H1 (cell line): ENCODE data around the gene SPSB1. TPM values are rescaled to one million over a fixed set of nuclear protein-coding genes. Genes with fewer than 3 reads are reported as not detected.

Source experiments
- CTCF ChIA-PET: fragments of 300-600 bp; sonication (Branson Sonifier 250); formaldehyde crosslinking; loops from one replicate; lab custom pipeline; 2021; ENCODE audit not compliant: partially characterized antibody; lab: Charles Lee
- POLR2A ChIA-PET: fragments of 300-600 bp; sonication (Branson Sonifier 250); formaldehyde crosslinking; loops from one replicate; lab custom pipeline; 2021; ENCODE audit warnings: inconsistent platforms; ENCODE audit not compliant: partially characterized antibody; lab: Charles Lee
- DNase-seq, 2 experiments: peaks; one replicate each; pipeline versions ENCODE4 v3.0.0 to v3.0.0-alpha.2; 2010 to 2022; ENCODE audit warnings: low spot score in 2 of 2, low read depth in 1 of 2, mixed read lengths in 1 of 2
- FAIRE-seq: peaks from 2 replicates; lab custom pipeline; 2011; peaks lifted over from hg19 to GRCh38; lab: Jason Lieb, UNC
- H2AFZ ChIP-seq: 2 replicates; pipeline ENCODE4 v1.8.1; 2012; ENCODE audit warnings: low read length, inconsistent platforms
- H2AK5ac ChIP-seq: 2 replicates; pipeline ENCODE4 v1.6.1; 2013; ENCODE audit warnings: low read depth, low read length
- H2BK120ac ChIP-seq: replicated peaks from 2 replicates; pipeline ENCODE3; 2013; ENCODE audit warnings: low read depth, low read length, inconsistent platforms
- H2BK12ac ChIP-seq: 2 replicates; pipeline ENCODE4 v1.6.1; 2013; ENCODE audit warnings: low read depth, low read length
- H2BK15ac ChIP-seq: 2 replicates; pipeline ENCODE4 v1.6.1; 2013; ENCODE audit warnings: low read length
- H2BK20ac ChIP-seq: 2 replicates; pipeline ENCODE4 v1.6.1; 2013; ENCODE audit warnings: low read length
- H2BK5ac ChIP-seq: 2 replicates; pipeline ENCODE4 v1.6.1; 2013; ENCODE audit warnings: low read depth, low read length
- H3K14ac ChIP-seq: 2 replicates; pipeline ENCODE4 v1.6.1; 2013; ENCODE audit warnings: inconsistent platforms; ENCODE audit not compliant: insufficient read length
- H3K18ac ChIP-seq: 2 replicates; pipeline ENCODE4 v1.6.1; 2013; ENCODE audit warnings: low read length; ENCODE audit errors: extremely low read depth
- H3K23ac ChIP-seq: 2 replicates; pipeline ENCODE4 v1.6.1; 2013; ENCODE audit warnings: inconsistent platforms; ENCODE audit not compliant: insufficient read length
- H3K23me2 ChIP-seq: 2 replicates; pipeline ENCODE4 v1.6.1; 2013; ENCODE audit warnings: low read depth, low read length
- H3K27ac ChIP-seq: 2 replicates; pipeline ENCODE4 v1.6.1; 2011; ENCODE audit warnings: low read depth, low read length, inconsistent platforms
- H3K27me3 ChIP-seq, 4 experiments: replicated peaks in 1 of 4; 1 replicate in 1 of 4; 2 replicates in 3 of 4; pipeline versions ENCODE4 v1.6.1 to v1.8.1; 2011 to 2013; ENCODE audit warnings: low read length in 3 of 4, mild to moderate bottlenecking in 3 of 4, inconsistent platforms in 2 of 4, mixed read lengths in 2 of 4, moderate library complexity in 1 of 4; ENCODE audit not compliant: control insufficient read depth in 3 of 4, insufficient read depth in 3 of 4; ENCODE audit errors: extremely low read depth in 1 of 4
- H3K36me3 ChIP-seq, 4 experiments: 2 replicates each; pipeline versions ENCODE4 v1.6.1 to v1.8.1; 2011 to 2013; ENCODE audit warnings: mild to moderate bottlenecking in 4 of 4, low read length in 3 of 4, moderate library complexity in 2 of 4, control low read depth in 1 of 4, inconsistent platforms in 1 of 4; ENCODE audit not compliant: insufficient read depth in 4 of 4, control insufficient read depth in 2 of 4
- H3K4ac ChIP-seq: replicated peaks from 2 replicates; pipeline ENCODE3; 2013; ENCODE audit warnings: low read length, low read depth, mixed read lengths, inconsistent platforms; ENCODE audit not compliant: insufficient read length
- H3K4me1 ChIP-seq, 4 experiments: replicated peaks in 1 of 4; 1 replicate in 1 of 4; 2 replicates in 3 of 4; pipeline versions ENCODE4 v1.6.1 to v1.8.1; 2011 to 2013; ENCODE audit warnings: low read length in 3 of 4, inconsistent platforms in 2 of 4, mixed read lengths in 1 of 4; ENCODE audit not compliant: insufficient read depth in 4 of 4, control insufficient read depth in 3 of 4
- H3K4me2 ChIP-seq, 2 experiments: 2 replicates each; pipeline versions ENCODE4 v1.6.1 to v1.8.1; 2011 to 2013; ENCODE audit warnings: low read depth in 2 of 2, low read length in 2 of 2, control low read depth in 1 of 2, inconsistent platforms in 1 of 2, mild to moderate bottlenecking in 1 of 2; ENCODE audit not compliant: insufficient read depth in 1 of 2
- H3K4me3 ChIP-seq, 4 experiments: fragments of 200-600, 300-600 bp in 1 of 4; sonication (generic), shearing (Covaris generic), sonication (Bioruptor Twin) in 1 of 4; 2 replicates each; pipeline versions ENCODE4 v1.5.1 to v1.8.1; 2011 to 2016; ENCODE audit warnings: low read length in 4 of 4, low read depth in 3 of 4, control low read depth in 2 of 4, inconsistent platforms in 2 of 4, mild to moderate bottlenecking in 2 of 4, mixed read lengths in 1 of 4, moderate library complexity in 1 of 4; ENCODE audit not compliant: insufficient read depth in 2 of 4; ENCODE audit errors: extremely low read depth in 1 of 4
- H3K56ac ChIP-seq: replicated peaks from 2 replicates; pipeline ENCODE3; 2013; ENCODE audit warnings: low read depth, mild to moderate bottlenecking, mixed read lengths, low read length, inconsistent platforms; ENCODE audit not compliant: insufficient read length
- H3K79me1 ChIP-seq: 2 replicates; pipeline ENCODE4 v1.6.1; 2013; ENCODE audit warnings: low read depth, low read length, control low read depth
- H3K79me2 ChIP-seq, 2 experiments: 2 replicates each; pipeline versions ENCODE4 v1.6.1 to v1.8.1; 2012 to 2013; ENCODE audit warnings: low read length in 2 of 2, mild to moderate bottlenecking in 2 of 2, inconsistent platforms in 1 of 2; ENCODE audit not compliant: insufficient read depth in 2 of 2, control insufficient read depth in 1 of 2
- H3K9ac ChIP-seq, 4 experiments: replicated peaks in 1 of 4; 1 replicate in 1 of 4; 2 replicates in 3 of 4; pipeline versions ENCODE4 v1.6.1 to v1.8.1; 2011 to 2013; ENCODE audit warnings: low read depth in 3 of 4, low read length in 3 of 4, control low read depth in 2 of 4, mild to moderate bottlenecking in 2 of 4, moderate library complexity in 2 of 4, inconsistent platforms in 1 of 4; ENCODE audit errors: extremely low read depth in 1 of 4
- H3K9me3 ChIP-seq, 2 experiments: 2 replicates each; pipeline versions ENCODE4 v1.6.1 to v1.8.1; 2012 to 2013; ENCODE audit warnings: mild to moderate bottlenecking in 2 of 2, moderate library complexity in 2 of 2, control low read depth in 1 of 2, inconsistent platforms in 1 of 2, low read depth in 1 of 2, low read length in 1 of 2, mixed read lengths in 1 of 2; ENCODE audit not compliant: insufficient read depth in 2 of 2
- H4K20me1 ChIP-seq, 2 experiments: replicated peaks in 1 of 2; 2 replicates each; pipeline versions ENCODE3 to v1.8.1; 2011 to 2013; ENCODE audit warnings: inconsistent platforms in 2 of 2, low read length in 2 of 2, mild to moderate bottlenecking in 1 of 2; ENCODE audit not compliant: insufficient read depth in 2 of 2, control insufficient read depth in 1 of 2
- H4K5ac ChIP-seq: 2 replicates; pipeline ENCODE4 v1.6.1; 2013; ENCODE audit warnings: low read length, low read depth, mixed read lengths, inconsistent platforms; ENCODE audit not compliant: insufficient read length
- H4K8ac ChIP-seq: 2 replicates; pipeline ENCODE4 v1.8.0; 2013; ENCODE audit warnings: mild to moderate bottlenecking, moderate library complexity, low read length, inconsistent platforms; ENCODE audit not compliant: insufficient read depth; ENCODE audit errors: extremely low read depth
- H4K91ac ChIP-seq: replicated peaks from 2 replicates; pipeline ENCODE3; 2013; ENCODE audit warnings: low read length, mixed read lengths, inconsistent platforms; ENCODE audit not compliant: insufficient read length
- CBX8 ChIP-seq: fragments of 300-800, 300-1000 bp; sonication (generic); IDR thresholded peaks from 2 replicates; pipeline ENCODE4 v1.7.1; 2016; ENCODE audit warnings: low read depth, low read length, borderline replicate concordance
- FOSL1 ChIP-seq: IDR thresholded peaks from 2 replicates; pipeline ENCODE4 v1.6.1; 2011; ENCODE audit warnings: mild to moderate bottlenecking, low read depth, low read length, moderate library complexity; ENCODE audit not compliant: insufficient read depth
- WGBS, 2 experiments: shearing (Covaris generic) in 1 of 2; methylation state at CpG; one replicate each; pipeline versions ENCODE4 v1.1.6 to v1.1.7; 2013 to 2015; ENCODE audit warnings: low lambda C conversion rate in 2 of 2, mixed read lengths in 2 of 2, inconsistent platforms in 1 of 2, low coverage in 1 of 2, missing lambda C conversion rate in 1 of 2; ENCODE audit not compliant: insufficient replicate concordance in 2 of 2, insufficient coverage in 1 of 2, insufficient read length in 1 of 2; ENCODE audit errors: extremely low coverage in 1 of 2, missing lambda C conversion rate in 1 of 2; 5-methylcytosine and 5-hydroxymethylcytosine counted together
- polyA plus RNA-seq, 7 experiments: library from polyadenylated mRNA; depleted of rRNA in 3 of 7; stranded (reverse) in 5 of 7; unstranded in 2 of 7; fragments of >200 nt in 5 of 7; fragments of 200-250 nt in 2 of 7; gene quantifications; 1 replicate in 5 of 7; 2 replicates in 1 of 7; 4 replicates in 1 of 7; pipeline versions ENCODE4 v1.2.1 to v1.2.3, GENCODE V29; 2011 to 2013; ENCODE audit warnings: missing spikeins in 2 of 7, mixed read lengths in 2 of 7
- total RNA-seq: library from RNA; stranded (reverse); fragmentation: NEBNext Ultra II Directional; extraction: Animal tissue kit (Norgen Biotek cat#: 25700); gene quantifications from 2 replicates; pipeline ENCODE4 v1.2.1, GENCODE V29; 2021

The SPSB1 gene
- total and polyA plus RNA-seq, 2 of the 8 experiments (the other 6 are each of a cell fraction or from before 2014, with no cell fraction given), result 5.3 to 6.4 TPM

DNA sequence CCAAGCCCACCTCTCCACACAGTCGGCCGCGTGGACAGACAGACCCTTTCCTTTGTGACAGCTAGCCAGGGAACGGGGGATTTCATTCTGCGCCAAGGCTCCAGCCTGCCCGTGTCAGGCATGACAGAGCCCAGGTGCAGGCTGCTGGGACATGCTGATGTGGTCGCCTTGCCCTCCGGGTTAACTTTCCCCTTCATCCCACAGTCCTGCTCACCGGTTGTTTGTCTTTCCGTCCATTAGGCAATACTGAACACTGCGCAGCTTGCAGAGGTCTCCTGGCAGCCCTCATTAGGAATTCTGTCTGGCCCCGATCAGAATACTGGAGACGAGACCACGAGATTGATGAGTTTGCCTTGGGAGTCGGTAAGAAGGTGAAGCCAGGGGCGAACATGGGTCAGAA lies 62.8 kb downstream of the SPSB1 start:
- Histone ChIP-seq H3K23me2 (peaks cover 6% of the 10 kb centered on the region; the same call in 1 of the 2 replicates), H3K9ac (no peak overlapping the region), H4K8ac (no peak overlapping the region), H3K79me2 (no peaks in the 10 kb centered on the region), H2BK5ac (no peak overlapping the region), H3K4me2 (no peak overlapping the region), H3K18ac (no peak overlapping the region), H3K4me1 (peaks cover 0 to 11% (median 5%) of the 10 kb centered on the region in 4 experiments; a peak in 5 of 7 replicates), H3K4ac (no peak overlapping the region), H3K27me3 (no peaks in the 10 kb centered on the region), H2BK20ac (no peak overlapping the region), H2AFZ (no peak overlapping the region), H2BK15ac (no peak overlapping the region), H3K9me3 (no peaks in the 10 kb centered on the region), H3K23ac (no peak overlapping the region), H3K36me3 (no peaks in the 10 kb centered on the region; a peak in 1 of 8 replicates), H3K27ac (no peak overlapping the region), H3K4me3 (no peak overlapping the region), H3K56ac (no peak overlapping the region), H4K5ac (no peak overlapping the region), H2BK12ac (no peak overlapping the region), H3K79me1 (peaks cover 2% of the 10 kb centered on the region; the same call in 1 of the 2 replicates), H3K14ac (no peak overlapping the region), H4K91ac (no peak overlapping the region), H4K20me1 (peaks cover 2 to 3% of the 10 kb centered on the region in 2 experiments), H2AK5ac (no peak overlapping the region)
- FAIRE-seq, result no peak
- WGBS, 2 experiments, result 85% methylated on average over 16 of the region's 16 CpGs; no CpG with 5 or more reads in 1 of the 2 experiments
- CTCF ChIA-PET, result interaction anchor here (1.2 to 1.3 kb wide), 3 partner anchors 16 to 99 kb away, joined by 3 to 5 read pairs (median 4); no protein-coding TSS in a partner anchor
- no peak for DNase-seq
- POLR2A ChIA-PET, result interaction anchor here (0.9 to 1.1 kb wide), 2 partner anchors 9 to 34 kb away, joined by 3 to 4 read pairs; no protein-coding TSS in a partner anchor
- TF ChIP-seq FOSL1 (no peak), CBX8 (no peak)
- TF ChIP-seq, all 59 proteins: peak for 0
- H2BK120ac ChIP-seq, result no peak overlapping the region
